Measurements from ENCODE around the gene CBARP. TPM values are rescaled to one million over a fixed set of nuclear protein-coding genes. Genes with fewer than 3 reads are reported as not detected.
A peak's percentile ranks its signal among the peaks of the same experiment; 100 is the strongest.
"Not testable (repeated sequence)": the region's sequence is repeated elsewhere in the genome, so short reads cannot be mapped to it uniquely, and the experiment has no call there.

The CBARP gene
- total RNA-seq, 1 donor from 2014 or later: not detected

GRCh38 chr19:1247748-1248138, 9.9 kb upstream of the CBARP start:
- Histone ChIP-seq H3K9me3 (ENCODE audit: control insufficient read depth in 3 of 3, low read length in 3 of 3) (no peaks in the 10 kb centered on the region), H3K36me3 (ENCODE audit: control insufficient read depth in 3 of 3, insufficient read depth in 3 of 3, low read length in 3 of 3) (peaks cover 0 to 9% (median 1%) of the 10 kb centered on the region in 3 donors), H3K27ac (ENCODE audit: low read depth, low read length) (peak overlapping the region; percentile 100), H3K4me3 (ENCODE audit: low read length in 3 of 3) (peak overlapping the region; percentile 31 to 73 (median 70)), H3K9ac (ENCODE audit: low read depth in 1 of 3, low read length in 3 of 3) (peak overlapping the region; percentile 66 to 94 (median 90)), H3K27me3 (ENCODE audit: control insufficient read depth in 3 of 3, insufficient read depth in 3 of 3, low read length in 3 of 3) (no peaks in the 10 kb centered on the region), H3K4me1 (ENCODE audit: control insufficient read depth in 3 of 3, insufficient read depth in 3 of 3, low read length in 3 of 3) (peaks cover 52 to 66% (median 65%) of the 10 kb centered on the region in 3 donors)

- H3K27ac ChIP-seq (ENCODE audit: low read depth, low read length): peak overlapping the region; percentile 100
- not testable (repeated sequence) for H3K36me3 ChIP-seq (ENCODE audit: control insufficient read depth in 3 of 3, insufficient read depth in 3 of 3, low read length in 3 of 3); H3K9me3 ChIP-seq (ENCODE audit: control insufficient read depth in 3 of 3, low read length in 3 of 3); H3K27me3 ChIP-seq (ENCODE audit: control insufficient read depth in 3 of 3, insufficient read depth in 3 of 3, low read length in 3 of 3)
- H3K4me1 ChIP-seq (ENCODE audit: control insufficient read depth in 3 of 3, insufficient read depth in 3 of 3, low read length in 3 of 3): peaks cover 54 to 61% (median 60%) of the 10 kb centered on the region in 3 donors
- peak overlapping the region; percentile 14 to 24 (median 22) for H3K4me3 ChIP-seq (ENCODE audit: low read length in 3 of 3)
- H3K9ac ChIP-seq (ENCODE audit: low read depth in 1 of 3, low read length in 3 of 3): peak overlapping the region; percentile 51 to 72 (median 67)
Measured at GRCh38 chr19:1246265-1247087, 8.7 kb upstream of the CBARP start.

- H3K27ac ChIP-seq (ENCODE audit: low read depth, low read length): peak overlapping the region; percentile 100
- peak overlapping the region; percentile 14 to 32 (median 29) for H3K4me3 ChIP-seq (ENCODE audit: low read length in 3 of 3)
- H3K36me3 ChIP-seq (ENCODE audit: control insufficient read depth in 3 of 3, insufficient read depth in 3 of 3, low read length in 3 of 3): no peaks in the 10 kb centered on the region
- H3K27me3 ChIP-seq (ENCODE audit: control insufficient read depth in 3 of 3, insufficient read depth in 3 of 3, low read length in 3 of 3): no peaks in the 10 kb centered on the region
- peak overlapping the region; percentile 77 to 94 (median 81) for H3K9ac ChIP-seq (ENCODE audit: low read depth in 1 of 3, low read length in 3 of 3)
- no peaks in the 10 kb centered on the region for H3K9me3 ChIP-seq (ENCODE audit: control insufficient read depth in 3 of 3, low read length in 3 of 3)
- peaks cover 56 to 65% (median 63%) of the 10 kb centered on the region in 3 donors for H3K4me1 ChIP-seq (ENCODE audit: control insufficient read depth in 3 of 3, insufficient read depth in 3 of 3, low read length in 3 of 3)
Measured at GRCh38 chr19:1245494-1246264, 7.9 kb upstream of the CBARP start.

- Histone ChIP-seq H3K4me1 (ENCODE audit: control insufficient read depth in 3 of 3, insufficient read depth in 3 of 3, low read length in 3 of 3) (peaks cover 57 to 67% (median 66%) of the 10 kb centered on the region in 3 donors), H3K27ac (ENCODE audit: low read depth, low read length) (peak overlapping the region; percentile 100), H3K27me3 (ENCODE audit: control insufficient read depth in 3 of 3, insufficient read depth in 3 of 3, low read length in 3 of 3) (no peaks in the 10 kb centered on the region), H3K4me3 (ENCODE audit: low read length in 3 of 3) (peak overlapping the region; percentile 40 to 58 (median 43)), H3K9me3 (ENCODE audit: control insufficient read depth in 3 of 3, low read length in 3 of 3) (no peaks in the 10 kb centered on the region), H3K9ac (ENCODE audit: low read depth in 1 of 3, low read length in 3 of 3) (peak overlapping the region; percentile 77 to 94 (median 81)), H3K36me3 (ENCODE audit: control insufficient read depth in 3 of 3, insufficient read depth in 3 of 3, low read length in 3 of 3) (no peaks in the 10 kb centered on the region)
Measured at GRCh38 chr19:1244693-1245451, 7.1 kb upstream of the CBARP start.

- Histone ChIP-seq H3K9ac (ENCODE audit: low read depth in 1 of 3, low read length in 3 of 3) (peak overlapping the region; percentile 77 to 94 (median 81)), H3K9me3 (ENCODE audit: control insufficient read depth in 3 of 3, low read length in 3 of 3) (no peaks in the 10 kb centered on the region), H3K36me3 (ENCODE audit: control insufficient read depth in 3 of 3, insufficient read depth in 3 of 3, low read length in 3 of 3) (no peaks in the 10 kb centered on the region), H3K4me3 (ENCODE audit: low read length in 3 of 3) (peak overlapping the region; percentile 45 to 85 (median 61)), H3K4me1 (ENCODE audit: control insufficient read depth in 3 of 3, insufficient read depth in 3 of 3, low read length in 3 of 3) (peaks cover 57 to 71% (median 66%) of the 10 kb centered on the region in 3 donors), H3K27me3 (ENCODE audit: control insufficient read depth in 3 of 3, insufficient read depth in 3 of 3, low read length in 3 of 3) (no peaks in the 10 kb centered on the region), H3K27ac (ENCODE audit: low read depth, low read length) (peak overlapping the region; percentile 100)
Measured at GRCh38 chr19:1243768-1244692, 6.2 kb upstream of the CBARP start.

- peaks cover 48 to 64% (median 64%) of the 10 kb centered on the region in 3 donors for H3K4me1 ChIP-seq (ENCODE audit: control insufficient read depth in 3 of 3, insufficient read depth in 3 of 3, low read length in 3 of 3)
- H3K9ac ChIP-seq (ENCODE audit: low read depth in 1 of 3, low read length in 3 of 3): peak within 1 kb of the TSS; percentile 81 to 94 (median 86)
- peak within 1 kb of the TSS; percentile 100 for H3K27ac ChIP-seq (ENCODE audit: low read depth, low read length)
- peak within 1 kb of the TSS; percentile 85 to 90 (median 88) for H3K4me3 ChIP-seq (ENCODE audit: low read length in 3 of 3)
- no peaks in the 10 kb centered on the region for H3K9me3 ChIP-seq (ENCODE audit: control insufficient read depth in 3 of 3, low read length in 3 of 3)
- no peaks in the 10 kb centered on the region for H3K27me3 ChIP-seq (ENCODE audit: control insufficient read depth in 3 of 3, insufficient read depth in 3 of 3, low read length in 3 of 3)
- no peaks in the 10 kb centered on the region for H3K36me3 ChIP-seq (ENCODE audit: control insufficient read depth in 3 of 3, insufficient read depth in 3 of 3, low read length in 3 of 3)
Measured at GRCh38 chr19:1241417-1242095, 3.8 kb upstream of the CBARP start, which contains the start of gene ATP5F1D. Gene ATP5F1D, plus strand, starts transcription at chr19:1241751. Its CDS starts 100 bp downstream, at chr19:1241851.

GRCh38 chr19:1240925-1241324, 3.1 kb upstream of the CBARP start:
- Histone ChIP-seq H3K27me3 (ENCODE audit: control insufficient read depth in 3 of 3, insufficient read depth in 3 of 3, low read length in 3 of 3) (peaks cover 0 to 5% (median 4%) of the 10 kb centered on the region in 3 donors), H3K36me3 (ENCODE audit: control insufficient read depth in 3 of 3, insufficient read depth in 3 of 3, low read length in 3 of 3) (no peaks in the 10 kb centered on the region), H3K4me3 (ENCODE audit: low read length in 3 of 3) (peak overlapping the region; percentile 63 to 90 (median 85)), H3K27ac (ENCODE audit: low read depth, low read length) (peak overlapping the region; percentile 100), H3K4me1 (ENCODE audit: control insufficient read depth in 3 of 3, insufficient read depth in 3 of 3, low read length in 3 of 3) (peaks cover 44 to 63% (median 58%) of the 10 kb centered on the region in 3 donors), H3K9me3 (ENCODE audit: control insufficient read depth in 3 of 3, low read length in 3 of 3) (no peaks in the 10 kb centered on the region), H3K9ac (ENCODE audit: low read depth in 1 of 3, low read length in 3 of 3) (peak overlapping the region; percentile 67 to 94 (median 86))

GRCh38 chr19:1239796-1240737, 2.3 kb upstream of the CBARP start:
- Histone ChIP-seq H3K36me3 (ENCODE audit: control insufficient read depth in 3 of 3, insufficient read depth in 3 of 3, low read length in 3 of 3) (no peaks in the 10 kb centered on the region), H3K4me1 (ENCODE audit: control insufficient read depth in 3 of 3, insufficient read depth in 3 of 3, low read length in 3 of 3) (peaks cover 40 to 56% (median 51%) of the 10 kb centered on the region in 3 donors), H3K27ac (ENCODE audit: low read depth, low read length) (peak overlapping the region; percentile 88), H3K9ac (ENCODE audit: low read depth in 1 of 3, low read length in 3 of 3) (peak overlapping the region; percentile 67 to 84 (median 83)), H3K9me3 (ENCODE audit: control insufficient read depth in 3 of 3, low read length in 3 of 3) (no peaks in the 10 kb centered on the region), H3K4me3 (ENCODE audit: low read length in 3 of 3) (peak overlapping the region; percentile 59 to 85 (median 60)), H3K27me3 (ENCODE audit: control insufficient read depth in 3 of 3, insufficient read depth in 3 of 3, low read length in 3 of 3) (peaks cover 0 to 8% (median 7%) of the 10 kb centered on the region in 3 donors)

Measured in skeletal muscle tissue (tissue), 4 donors.